ENCODE results near the gene RBM10.

GRCh38 chrX:47189906-47190305, 44.9 kb downstream of the RBM10 start:
- no peak for TF ChIP-seq POLR2A (IDR thresholded peaks at IDR 0.05)
- no peak for TF ChIP-seq CTCF (IDR thresholded peaks at IDR 0.05)
- TF ChIP-seq EP300 (IDR thresholded peaks at IDR 0.05) = no peak
